Muscle layer of duodenum (tissue), 2 donors: Measurements from ENCODE around the gene CD40.

Experiments used
- H3K27ac ChIP-seq: one replicate; pipeline ENCODE4 v1.7.0; 2013; ENCODE audit warnings: mild to moderate bottlenecking, low read length
- H3K27me3 ChIP-seq: one replicate; pipeline ENCODE4 v1.7.0; 2013; ENCODE audit warnings: low read depth, mild to moderate bottlenecking, control low read depth, low read length
- H3K36me3 ChIP-seq, 2 donors: one replicate each; pipeline ENCODE4 v1.7.0; 2013; ENCODE audit warnings: low read length in 2 of 2, control low read depth in 1 of 2, mild to moderate bottlenecking in 1 of 2; ENCODE audit not compliant: insufficient read depth in 2 of 2, control insufficient read depth in 1 of 2
- H3K4me1 ChIP-seq, 2 donors: one replicate each; pipeline ENCODE4 v1.7.0; 2013; ENCODE audit warnings: low read length in 2 of 2, mild to moderate bottlenecking in 2 of 2, control low read depth in 1 of 2, moderate library complexity in 1 of 2; ENCODE audit not compliant: insufficient read depth in 2 of 2, control insufficient read depth in 1 of 2
- H3K4me3 ChIP-seq, 2 donors: one replicate each; pipeline ENCODE4 v1.7.0; 2013; ENCODE audit warnings: low read length in 2 of 2, low read depth in 1 of 2, mild to moderate bottlenecking in 1 of 2
- H3K9me3 ChIP-seq, 2 donors: one replicate each; pipeline ENCODE4 v1.7.0; 2013; ENCODE audit warnings: low read length in 2 of 2, control low read depth in 1 of 2, mild to moderate bottlenecking in 1 of 2; ENCODE audit not compliant: control insufficient read depth in 1 of 2
- donor health status: healthy.

The CD40 gene

GRCh38 chr20:46137816-46138215 lies 19.7 kb downstream of the CD40 start:
- no peak overlapping the region for H3K27ac ChIP-seq
- H3K4me1 ChIP-seq: peaks cover 0 to 3% of the 10 kb centered on the region in 2 donors
- no peaks in the 10 kb centered on the region for H3K9me3 ChIP-seq
- peaks cover 12% of the 10 kb centered on the region for H3K27me3 ChIP-seq
- H3K36me3 ChIP-seq: no peaks in the 10 kb centered on the region
- H3K4me3 ChIP-seq: no peak overlapping the region

- Histone ChIP-seq H3K36me3 (no peaks in the 10 kb centered on the region), H3K4me3 (no peak overlapping the region), H3K27me3 (peaks cover 12% of the 10 kb centered on the region), H3K27ac (no peak overlapping the region), H3K4me1 (no peaks in the 10 kb centered on the region), H3K9me3 (no peaks in the 10 kb centered on the region)
Observed at GRCh38 chr20:46139266-46139889, 21.3 kb downstream of the CD40 start.

- Histone ChIP-seq H3K4me3 (no peak overlapping the region), H3K36me3 (no peaks in the 10 kb centered on the region), H3K27me3 (peaks cover 12% of the 10 kb centered on the region), H3K9me3 (no peaks in the 10 kb centered on the region), H3K4me1 (no peaks in the 10 kb centered on the region), H3K27ac (no peak overlapping the region)
Observed at GRCh38 chr20:46139908-46140482, 21.9 kb downstream of the CD40 start.

GRCh38 chr20:46142124-46142523 lies 24.0 kb downstream of the CD40 start:
- H3K27ac ChIP-seq: no peak overlapping the region
- H3K27me3 ChIP-seq: peaks cover 12% of the 10 kb centered on the region
- no peaks in the 10 kb centered on the region for H3K36me3 ChIP-seq
- H3K9me3 ChIP-seq: no peaks in the 10 kb centered on the region
- no peak overlapping the region for H3K4me3 ChIP-seq
- H3K4me1 ChIP-seq: no peaks in the 10 kb centered on the region

GRCh38 chr20:46144432-46145025 lies 26.4 kb downstream of the CD40 start:
- Histone ChIP-seq H3K27ac (no peak overlapping the region), H3K36me3 (no peaks in the 10 kb centered on the region), H3K27me3 (peaks cover 6% of the 10 kb centered on the region), H3K9me3 (no peaks in the 10 kb centered on the region), H3K4me1 (no peaks in the 10 kb centered on the region), H3K4me3 (no peak overlapping the region)

GRCh38 chr20:46145713-46146112 lies 27.6 kb downstream of the CD40 start:
- Histone ChIP-seq H3K27me3 (no peaks in the 10 kb centered on the region), H3K27ac (no peak overlapping the region), H3K36me3 (no peaks in the 10 kb centered on the region)

GRCh38 chr20:46148313-46149208 lies 30.4 kb downstream of the CD40 start:
- no peak overlapping the region for H3K27ac ChIP-seq
- H3K27me3 ChIP-seq: no peaks in the 10 kb centered on the region
- no peaks in the 10 kb centered on the region for H3K36me3 ChIP-seq
- no peak overlapping the region for H3K4me3 ChIP-seq
- H3K4me1 ChIP-seq: no peaks in the 10 kb centered on the region
- H3K9me3 ChIP-seq: no peaks in the 10 kb centered on the region

More at GRCh38 chr20:46145713-46146112, 27.6 kb downstream of the CD40 start:
- H3K4me3 ChIP-seq: no peak overlapping the region
- H3K9me3 ChIP-seq: no peaks in the 10 kb centered on the region
- no peaks in the 10 kb centered on the region for H3K4me1 ChIP-seq

- no peaks in the 10 kb centered on the region for H3K4me1 ChIP-seq
- H3K27ac ChIP-seq: no peak overlapping the region
- H3K27me3 ChIP-seq: no peaks in the 10 kb centered on the region
- no peaks in the 10 kb centered on the region for H3K9me3 ChIP-seq
- H3K4me3 ChIP-seq: no peak overlapping the region
- no peaks in the 10 kb centered on the region for H3K36me3 ChIP-seq
Observed at GRCh38 chr20:46150943-46151342, 32.8 kb downstream of the CD40 start.

- Histone ChIP-seq H3K9me3 (no peaks in the 10 kb centered on the region), H3K4me3 (no peak overlapping the region)
Observed at GRCh38 chr20:46151936-46152335, 33.8 kb downstream of the CD40 start.

GRCh38 chr20:46152824-46153586 lies 34.9 kb downstream of the CD40 start:
- Histone ChIP-seq H3K27me3 (no peaks in the 10 kb centered on the region), H3K4me1 (no peaks in the 10 kb centered on the region), H3K27ac (no peak overlapping the region), H3K4me3 (no peak overlapping the region), H3K36me3 (no peaks in the 10 kb centered on the region), H3K9me3 (no peaks in the 10 kb centered on the region)

More at GRCh38 chr20:46151936-46152335, 33.8 kb downstream of the CD40 start:
- no peaks in the 10 kb centered on the region for H3K36me3 ChIP-seq
- H3K27ac ChIP-seq: no peak overlapping the region
- no peaks in the 10 kb centered on the region for H3K4me1 ChIP-seq
- H3K27me3 ChIP-seq: no peaks in the 10 kb centered on the region
